ENCODE measurements around the gene MRPL44. TPM values are rescaled to one million over a fixed set of nuclear protein-coding genes. Genes with fewer than 3 reads are reported as not detected.
A peak's percentile ranks its signal among the peaks of the same experiment; 100 is the strongest.

The MRPL44 gene
- total and polyA plus RNA-seq, 2 of the 13 experiments (the other 11 are each of a cell fraction or from before 2014, with no cell fraction given), result 38.4 to 78.0 TPM

GRCh38 chr2:223944166-223944702 is 13.0 kb upstream of the MRPL44 start (continued):
- TF ChIP-seq, protein P1, sequence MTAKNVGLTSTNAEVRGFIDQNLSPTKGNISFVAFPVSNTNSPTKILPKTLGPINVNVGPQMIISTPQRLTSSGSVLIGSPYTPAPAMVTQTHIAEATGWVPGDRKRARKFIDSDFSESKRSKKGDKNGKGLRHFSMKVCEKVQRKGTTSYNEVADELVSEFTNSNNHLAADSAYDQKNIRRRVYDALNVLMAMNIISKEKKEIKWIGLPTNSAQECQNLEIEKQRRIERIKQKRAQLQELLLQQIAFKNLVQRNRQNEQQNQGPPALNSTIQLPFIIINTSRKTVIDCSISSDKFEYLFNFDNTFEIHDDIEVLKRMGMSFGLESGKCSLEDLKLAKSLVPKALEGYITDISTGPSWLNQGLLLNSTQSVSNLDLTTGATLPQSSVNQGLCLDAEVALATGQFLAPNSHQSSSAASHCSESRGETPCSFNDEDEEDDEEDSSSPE (CRISPR knock-in tag; IDR thresholded peaks at IDR 0.05), result no peak; the same call in 1 of the 2 replicates
- TF ChIP-seq CBX5 (CRISPR knock-in tag; IDR thresholded peaks at IDR 0.05; ENCODE audit: borderline replicate concordance), result no peak
- no peak for TF ChIP-seq ISX (CRISPR knock-in tag; conservative IDR thresholded peaks at IDR 0.05)
- TF ChIP-seq, protein P2, sequence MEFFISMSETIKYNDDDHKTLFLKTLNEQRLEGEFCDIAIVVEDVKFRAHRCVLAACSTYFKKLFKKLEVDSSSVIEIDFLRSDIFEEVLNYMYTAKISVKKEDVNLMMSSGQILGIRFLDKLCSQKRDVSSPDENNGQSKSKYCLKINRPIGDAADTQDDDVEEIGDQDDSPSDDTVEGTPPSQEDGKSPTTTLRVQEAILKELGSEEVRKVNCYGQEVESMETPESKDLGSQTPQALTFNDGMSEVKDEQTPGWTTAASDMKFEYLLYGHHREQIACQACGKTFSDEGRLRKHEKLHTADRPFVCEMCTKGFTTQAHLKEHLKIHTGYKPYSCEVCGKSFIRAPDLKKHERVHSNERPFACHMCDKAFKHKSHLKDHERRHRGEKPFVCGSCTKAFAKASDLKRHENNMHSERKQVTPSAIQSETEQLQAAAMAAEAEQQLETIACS (CRISPR knock-in tag; IDR thresholded peaks at IDR 0.05), result no peak
- TF ChIP-seq E2F1 (CRISPR knock-in tag; IDR thresholded peaks at IDR 0.05), result no peak
- no peak for TF ChIP-seq ZNF30 (CRISPR knock-in tag; IDR thresholded peaks at IDR 0.05)
- TF ChIP-seq, protein P3, sequence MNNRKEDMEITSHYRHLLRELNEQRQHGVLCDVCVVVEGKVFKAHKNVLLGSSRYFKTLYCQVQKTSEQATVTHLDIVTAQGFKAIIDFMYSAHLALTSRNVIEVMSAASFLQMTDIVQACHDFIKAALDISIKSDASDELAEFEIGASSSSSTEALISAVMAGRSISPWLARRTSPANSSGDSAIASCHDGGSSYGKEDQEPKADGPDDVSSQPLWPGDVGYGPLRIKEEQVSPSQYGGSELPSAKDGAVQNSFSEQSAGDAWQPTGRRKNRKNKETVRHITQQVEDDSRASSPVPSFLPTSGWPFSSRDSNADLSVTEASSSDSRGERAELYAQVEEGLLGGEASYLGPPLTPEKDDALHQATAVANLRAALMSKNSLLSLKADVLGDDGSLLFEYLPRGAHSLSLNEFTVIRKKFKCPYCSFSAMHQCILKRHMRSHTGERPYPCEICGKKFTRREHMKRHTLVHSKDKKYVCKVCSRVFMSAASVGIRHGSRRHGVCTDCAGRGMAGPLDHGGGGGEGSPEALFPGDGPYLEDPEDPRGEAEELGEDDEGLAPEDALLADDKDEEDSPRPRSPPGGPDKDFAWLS (CRISPR knock-in tag; IDR thresholded peaks at IDR 0.05; ENCODE audit: borderline replicate concordance), result no peak
- TF ChIP-seq ARNT2 (CRISPR knock-in tag; IDR thresholded peaks at IDR 0.05; ENCODE audit: low read depth), result no peak
- TF ChIP-seq RFXANK (CRISPR knock-in tag; IDR thresholded peaks at IDR 0.05), result no peak
- no peak for TF ChIP-seq SMYD3 (CRISPR knock-in tag; IDR thresholded peaks at IDR 0.05)
- TF ChIP-seq SKI (IDR thresholded peaks at IDR 0.05; ENCODE audit: partially characterized antibody), result no peak
- no peak for TF ChIP-seq ZNF33A (CRISPR knock-in tag; IDR thresholded peaks at IDR 0.05; ENCODE audit: borderline replicate concordance)
- TF ChIP-seq ZNF614 (CRISPR knock-in tag; IDR thresholded peaks at IDR 0.05; ENCODE audit: borderline replicate concordance), result peak; percentile 43; the same call in 1 of the 2 replicates
- no peak for TF ChIP-seq THYN1 (CRISPR knock-in tag; IDR thresholded peaks at IDR 0.05; ENCODE audit: borderline replicate concordance, low read depth)
- no peak for TF ChIP-seq CREB3 (CRISPR knock-in tag; IDR thresholded peaks at IDR 0.05)
- TF ChIP-seq MAX (IDR thresholded peaks at IDR 0.05), result peak; percentile 58
- 0 out of 2 replicates have a peak, but pooled peaks have one; percentile 45 for TF ChIP-seq ZNF746 (CRISPR knock-in tag; IDR thresholded peaks at IDR 0.05)
- TF ChIP-seq MYC (CRISPR knock-in tag; IDR thresholded peaks at IDR 0.05; ENCODE audit: borderline replicate concordance), result no peak; the same call in 1 of the 2 replicates
- TF ChIP-seq TBL1XR1 (IDR thresholded peaks at IDR 0.05; ENCODE audit: borderline replicate concordance, low read length, partially characterized antibody), result no peak
- peak; percentile 57; the same call in 1 of the 2 replicates for TF ChIP-seq ZNF670 (CRISPR knock-in tag; IDR thresholded peaks at IDR 0.05; ENCODE audit: borderline replicate concordance)
- TF ChIP-seq, protein P4, sequence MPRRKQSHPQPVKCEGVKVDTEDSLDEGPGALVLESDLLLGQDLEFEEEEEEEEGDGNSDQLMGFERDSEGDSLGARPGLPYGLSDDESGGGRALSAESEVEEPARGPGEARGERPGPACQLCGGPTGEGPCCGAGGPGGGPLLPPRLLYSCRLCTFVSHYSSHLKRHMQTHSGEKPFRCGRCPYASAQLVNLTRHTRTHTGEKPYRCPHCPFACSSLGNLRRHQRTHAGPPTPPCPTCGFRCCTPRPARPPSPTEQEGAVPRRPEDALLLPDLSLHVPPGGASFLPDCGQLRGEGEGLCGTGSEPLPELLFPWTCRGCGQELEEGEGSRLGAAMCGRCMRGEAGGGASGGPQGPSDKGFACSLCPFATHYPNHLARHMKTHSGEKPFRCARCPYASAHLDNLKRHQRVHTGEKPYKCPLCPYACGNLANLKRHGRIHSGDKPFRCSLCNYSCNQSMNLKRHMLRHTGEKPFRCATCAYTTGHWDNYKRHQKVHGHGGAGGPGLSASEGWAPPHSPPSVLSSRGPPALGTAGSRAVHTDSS (CRISPR knock-in tag; conservative IDR thresholded peaks at IDR 0.05), result no peak
- no peak; the same call in 1 of the 2 replicates for TF ChIP-seq WIZ (CRISPR knock-in tag; IDR thresholded peaks at IDR 0.05)

Data from HepG2 (cell line).